HG02610 (cell line): ENCODE data around the gene SPDYE2B.
A peak's percentile ranks its signal among the peaks of the same experiment; 100 is the strongest.
"Not testable (repeated sequence)": the region's sequence is repeated elsewhere in the genome, so short reads cannot be mapped to it uniquely, and the experiment has no call there.

Source experiments
- ATAC-seq: cut with Tn5 transposase; IDR thresholded peaks from one replicate; pipeline ENCODE4 v1.9.1; 2021; ENCODE audit warnings: mild to moderate bottlenecking, moderate library complexity; ENCODE audit not compliant: unreplicated experiment

Gene SPDYE2B

GRCh38 chr7:102642691-102643090, 7.4 kb upstream of the SPDYE2B start, which contains the start of gene UPK3BL1:
TSS of gene UPK3BL1 (minus strand) at chr7:102642791. CDS start at chr7:102642741, 50 bp downstream.
- ATAC-seq: not testable (repeated sequence)

GRCh38 chr7:102643404-102643803, 6.7 kb upstream of the SPDYE2B start:
- ATAC-seq: not testable (repeated sequence)

GRCh38 chr7:102647813-102648212, 2.3 kb upstream of the SPDYE2B start:
- not testable (repeated sequence) for ATAC-seq

GRCh38 chr7:102664765-102665164, 14.6 kb downstream of the SPDYE2B start:
- ATAC-seq: not testable (repeated sequence)

- ATAC-seq: not testable (repeated sequence)
These were observed 16.7 kb downstream of the SPDYE2B start for GRCh38 chr7:102666850-102667249.

- ATAC-seq: not testable (repeated sequence)
These were observed 17.4 kb downstream of the SPDYE2B start for GRCh38 chr7:102667523-102667922.

- peak; percentile 73 for ATAC-seq
These were observed 21.2 kb downstream of the SPDYE2B start, which contains the start of gene POLR2J2 for GRCh38 chr7:102671166-102671955. TSS of gene POLR2J2 (minus strand) at chr7:102671663. CDS start at chr7:102671601, 62 bp downstream.

GRCh38 chr7:102671956-102672307, 21.8 kb downstream of the SPDYE2B start:
- peak; percentile 26 for ATAC-seq

- ATAC-seq: not testable (repeated sequence)
These were observed 23.4 kb downstream of the SPDYE2B start for GRCh38 chr7:102673447-102674067.

GRCh38 chr7:102675545-102675944, 25.4 kb downstream of the SPDYE2B start:
- ATAC-seq: not testable (repeated sequence)

- ATAC-seq: not testable (repeated sequence)
These were observed 30.7 kb downstream of the SPDYE2B start for GRCh38 chr7:102680780-102681179.

GRCh38 chr7:102682560-102682959, 32.4 kb downstream of the SPDYE2B start:
- ATAC-seq: not testable (repeated sequence)

- peak; percentile 80 for ATAC-seq
These were observed 38.3 kb downstream of the SPDYE2B start for GRCh38 chr7:102688299-102689036.

GRCh38 chr7:102689436-102690282, 39.5 kb downstream of the SPDYE2B start:
- ATAC-seq: peak; percentile 73

GRCh38 chr7:102690602-102691001, 40.5 kb downstream of the SPDYE2B start:
- ATAC-seq: not testable (repeated sequence)

GRCh38 chr7:102694008-102694407, 43.9 kb downstream of the SPDYE2B start:
- not testable (repeated sequence) for ATAC-seq

- ATAC-seq: peak; percentile 68
These were observed 45.0 kb downstream of the SPDYE2B start for GRCh38 chr7:102695033-102695552.

GRCh38 chr7:102696009-102696408, 45.9 kb downstream of the SPDYE2B start:
- ATAC-seq: not testable (repeated sequence)

GRCh38 chr7:102697642-102698512, 47.8 kb downstream of the SPDYE2B start:
- not testable (repeated sequence) for ATAC-seq
